HEK293 (cell line): Measurements from ENCODE around the gene PRR22.

ENCODE experiments used
- ELK4 ChIP-seq: IDR thresholded peaks from 2 replicates; pipeline ENCODE4 v1.6.1; 2011; ENCODE audit warnings: mild to moderate bottlenecking, low read depth, low read length, borderline replicate concordance
- ZNF302 ChIP-seq: fragments of 450-650 bp; formaldehyde crosslinking; IDR thresholded peaks from 2 replicates; pipeline ENCODE4 v1.5.1; 2016; ENCODE audit warnings: missing biosample characterization, missing genetic modification characterization, low read depth
- ZNF670 ChIP-seq: fragments of 450-650 bp; formaldehyde crosslinking; IDR thresholded peaks from 2 replicates; pipeline ENCODE4 v1.5.1; 2016; ENCODE audit warnings: missing biosample characterization, missing genetic modification characterization, low read depth

GRCh38 chr19:5808120-5808816 lies 23.7 kb upstream of the PRR22 start:
- TF ChIP-seq ZNF670: no peak
- no peak for TF ChIP-seq ELK4
- no peak for TF ChIP-seq ZNF302 (tag by site-specific recombination)
